Ovary (tissue), 3 donors: ENCODE results near the gene CYP46A1.

ENCODE experiments used
- CTCF ChIP-seq, 3 donors: fragments of 450-650 bp in 2 of 3; fragments of 200-600 bp in 1 of 3; IDR thresholded peaks; one replicate each; pipeline versions ENCODE4 v1.5.1 to v1.8.0; 2016 to 2022; ENCODE audit warnings: antibody characterized with exemption in 3 of 3, mild to moderate bottlenecking in 1 of 3
- EP300 ChIP-seq: sonication (generic); formaldehyde crosslinking; IDR thresholded peaks from one replicate; pipeline ENCODE4 v1.6.1; 2017; ENCODE audit warnings: antibody characterized with exemption
- POLR2A ChIP-seq: fragments of 450-650 bp; IDR thresholded peaks from one replicate; pipeline ENCODE4 v1.6.1; 2017; ENCODE audit warnings: antibody characterized with exemption, mild to moderate bottlenecking, moderate library complexity
- donor health status: DM: no; HTN: no; CAD: no.

GRCh38 chr14:99649219-99649618 lies 34.9 kb upstream of the CYP46A1 start:
- TF ChIP-seq CTCF (IDR thresholded peaks at IDR 0.05): no peak
- no peak for TF ChIP-seq POLR2A
- TF ChIP-seq EP300: no peak
